HepG2 (cell line): Measurements from ENCODE around the gene EIF5A. TPM values are rescaled to one million over a fixed set of nuclear protein-coding genes. Genes with fewer than 3 reads are reported as not detected.

Source experiments
- CC2D1A ChIP-seq: sonication (generic); formaldehyde crosslinking; IDR thresholded peaks from 2 replicates; pipeline ENCODE4 v1.8.1; 2023; ENCODE audit warnings: mild to moderate bottlenecking, missing genetic modification reagents
- DNMT3B ChIP-seq: conservative IDR thresholded peaks from 2 replicates; pipeline ENCODE4 v1.6.1; 2016; ENCODE audit warnings: missing biosample characterization, control low read depth
- JUNB ChIP-seq: sonication (generic); formaldehyde crosslinking; IDR thresholded peaks from 2 replicates; pipeline ENCODE4 v1.8.0; 2022; ENCODE audit warnings: missing genetic modification reagents, mild to moderate bottlenecking, borderline replicate concordance
- KLF16 ChIP-seq, 2 experiments: sonication (generic) in 1 of 2; formaldehyde crosslinking in 1 of 2; IDR thresholded peaks; 2 replicates each; pipeline versions ENCODE4 v1.6.1 to v1.8.0; 2016 to 2023; ENCODE audit warnings: missing genetic modification reagents in 2 of 2, missing compliant biosample characterization in 1 of 2
- NR2C2 ChIP-seq: sonication (generic); formaldehyde crosslinking; IDR thresholded peaks from 2 replicates; pipeline ENCODE4 v1.4.0; 2020; ENCODE audit warnings: missing genetic modification reagents, mild to moderate bottlenecking, moderate library complexity, borderline replicate concordance
- RXRA ChIP-seq: sonication (generic); formaldehyde crosslinking; IDR thresholded peaks from 2 replicates; pipeline ENCODE4 v1.5.1; 2020; ENCODE audit warnings: missing genetic modification reagents
- SMARCC2 ChIP-seq: fragments of 450-650 bp; IDR thresholded peaks from 2 replicates; pipeline ENCODE4 v1.6.1; 2017; ENCODE audit warnings: antibody characterized with exemption, mild to moderate bottlenecking
- SP5 ChIP-seq: IDR thresholded peaks from 2 replicates; pipeline ENCODE4 v1.6.1; 2016; ENCODE audit warnings: low read depth, borderline replicate concordance
- TARDBP ChIP-seq: sonication (generic); formaldehyde crosslinking; IDR thresholded peaks from 2 replicates; pipeline ENCODE4 v1.8.0; 2022; ENCODE audit warnings: mild to moderate bottlenecking, missing genetic modification reagents
- ZBTB46 ChIP-seq: sonication (generic); formaldehyde crosslinking; IDR thresholded peaks from 2 replicates; pipeline ENCODE4 v1.4.0; 2020; ENCODE audit warnings: mild to moderate bottlenecking, missing genetic modification reagents, borderline replicate concordance
- ZBTB7B ChIP-seq: sonication (generic); formaldehyde crosslinking; IDR thresholded peaks from 2 replicates; pipeline ENCODE4 v1.4.0; 2020; ENCODE audit warnings: missing genetic modification reagents
- ZFX ChIP-seq: sonication (generic); formaldehyde crosslinking; IDR thresholded peaks from 2 replicates; pipeline ENCODE4 v1.4.0; 2020; ENCODE audit warnings: mild to moderate bottlenecking, low read depth, missing genetic modification reagents, moderate library complexity
- ZMYM4 ChIP-seq: sonication (generic); formaldehyde crosslinking; IDR thresholded peaks from 2 replicates; pipeline ENCODE4 v1.8.1; 2023; ENCODE audit warnings: mild to moderate bottlenecking, missing genetic modification reagents
- polyA plus RNA-seq, 8 experiments: library from polyadenylated mRNA; depleted of rRNA in 3 of 8; stranded (reverse) in 7 of 8; unstranded in 1 of 8; fragments of >200 nt; fragmentation: Illumina TruSeq in 4 of 8; extraction: Trizol in 4 of 8; gene quantifications; 2 replicates each; pipeline versions ENCODE4 v1.2.1 to v1.2.3, GENCODE V29; 2011 to 2016; ENCODE audit warnings: low read depth in 4 of 8, missing spikeins in 1 of 8, mixed read lengths in 1 of 8; ENCODE audit not compliant: insufficient read depth in 1 of 8
- total RNA-seq, 5 experiments: library from RNA; depleted of rRNA; stranded (reverse); fragments of >200 nt; fragmentation: Illumina TruSeq; extraction: Trizol; gene quantifications; 2 replicates each; pipeline ENCODE4 v1.2.3, GENCODE V29; 2016; ENCODE audit warnings: low read depth in 1 of 5
- TF ChIP-seq, protein P1 (sequence below): sonication (generic); formaldehyde crosslinking; IDR thresholded peaks from 2 replicates; pipeline ENCODE4 v1.4.0; 2020; ENCODE audit warnings: missing genetic modification reagents
- TF ChIP-seq, protein P2 (sequence below): sonication (generic); formaldehyde crosslinking; IDR thresholded peaks from 2 replicates; pipeline ENCODE4 v1.8.0; 2022; ENCODE audit warnings: missing genetic modification reagents, mild to moderate bottlenecking, moderate library complexity, borderline replicate concordance
- TF ChIP-seq, protein P3 (sequence below), 2 experiments: sonication (generic) in 1 of 2; formaldehyde crosslinking in 1 of 2; IDR thresholded peaks; 2 replicates each; pipeline versions ENCODE4 v1.6.1 to v1.9.0; 2014 to 2022; ENCODE audit warnings: antibody characterized with exemption in 1 of 2, borderline replicate concordance in 1 of 2, inconsistent platforms in 1 of 2, low read depth in 1 of 2, missing genetic modification reagents in 1 of 2

EIF5A gene
- total and polyA plus RNA-seq, 2 of the 13 experiments (the other 11 are each of a cell fraction or from before 2014, with no cell fraction given): 319 to 337 TPM

GRCh38 chr17:7281074-7281952 lies 26.1 kb upstream of the EIF5A start, which contains the start of gene SLC2A4 (continued):
- TF ChIP-seq, protein P1, sequence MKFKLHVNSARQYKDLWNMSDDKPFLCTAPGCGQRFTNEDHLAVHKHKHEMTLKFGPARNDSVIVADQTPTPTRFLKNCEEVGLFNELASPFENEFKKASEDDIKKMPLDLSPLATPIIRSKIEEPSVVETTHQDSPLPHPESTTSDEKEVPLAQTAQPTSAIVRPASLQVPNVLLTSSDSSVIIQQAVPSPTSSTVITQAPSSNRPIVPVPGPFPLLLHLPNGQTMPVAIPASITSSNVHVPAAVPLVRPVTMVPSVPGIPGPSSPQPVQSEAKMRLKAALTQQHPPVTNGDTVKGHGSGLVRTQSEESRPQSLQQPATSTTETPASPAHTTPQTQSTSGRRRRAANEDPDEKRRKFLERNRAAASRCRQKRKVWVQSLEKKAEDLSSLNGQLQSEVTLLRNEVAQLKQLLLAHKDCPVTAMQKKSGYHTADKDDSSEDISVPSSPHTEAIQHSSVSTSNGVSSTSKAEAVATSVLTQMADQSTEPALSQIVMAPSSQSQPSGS (CRISPR knock-in tag): no peak
- no peak for TF ChIP-seq DNMT3B (CRISPR knock-in tag)
- TF ChIP-seq JUNB: no peak
- no peak for TF ChIP-seq ZBTB7B (CRISPR knock-in tag)
- TF ChIP-seq, protein P2, sequence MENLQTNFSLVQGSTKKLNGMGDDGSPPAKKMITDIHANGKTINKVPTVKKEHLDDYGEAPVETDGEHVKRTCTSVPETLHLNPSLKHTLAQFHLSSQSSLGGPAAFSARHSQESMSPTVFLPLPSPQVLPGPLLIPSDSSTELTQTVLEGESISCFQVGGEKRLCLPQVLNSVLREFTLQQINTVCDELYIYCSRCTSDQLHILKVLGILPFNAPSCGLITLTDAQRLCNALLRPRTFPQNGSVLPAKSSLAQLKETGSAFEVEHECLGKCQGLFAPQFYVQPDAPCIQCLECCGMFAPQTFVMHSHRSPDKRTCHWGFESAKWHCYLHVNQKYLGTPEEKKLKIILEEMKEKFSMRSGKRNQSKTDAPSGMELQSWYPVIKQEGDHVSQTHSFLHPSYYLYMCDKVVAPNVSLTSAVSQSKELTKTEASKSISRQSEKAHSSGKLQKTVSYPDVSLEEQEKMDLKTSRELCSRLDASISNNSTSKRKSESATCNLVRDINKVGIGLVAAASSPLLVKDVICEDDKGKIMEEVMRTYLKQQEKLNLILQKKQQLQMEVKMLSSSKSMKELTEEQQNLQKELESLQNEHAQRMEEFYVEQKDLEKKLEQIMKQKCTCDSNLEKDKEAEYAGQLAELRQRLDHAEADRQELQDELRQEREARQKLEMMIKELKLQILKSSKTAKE (CRISPR knock-in tag): no peak
- no peak for TF ChIP-seq CC2D1A (CRISPR knock-in tag)
- TF ChIP-seq SMARCC2: no peak
- no peak; the same call in 1 of the 2 replicates for TF ChIP-seq ZFX
- TF ChIP-seq, protein P3, sequence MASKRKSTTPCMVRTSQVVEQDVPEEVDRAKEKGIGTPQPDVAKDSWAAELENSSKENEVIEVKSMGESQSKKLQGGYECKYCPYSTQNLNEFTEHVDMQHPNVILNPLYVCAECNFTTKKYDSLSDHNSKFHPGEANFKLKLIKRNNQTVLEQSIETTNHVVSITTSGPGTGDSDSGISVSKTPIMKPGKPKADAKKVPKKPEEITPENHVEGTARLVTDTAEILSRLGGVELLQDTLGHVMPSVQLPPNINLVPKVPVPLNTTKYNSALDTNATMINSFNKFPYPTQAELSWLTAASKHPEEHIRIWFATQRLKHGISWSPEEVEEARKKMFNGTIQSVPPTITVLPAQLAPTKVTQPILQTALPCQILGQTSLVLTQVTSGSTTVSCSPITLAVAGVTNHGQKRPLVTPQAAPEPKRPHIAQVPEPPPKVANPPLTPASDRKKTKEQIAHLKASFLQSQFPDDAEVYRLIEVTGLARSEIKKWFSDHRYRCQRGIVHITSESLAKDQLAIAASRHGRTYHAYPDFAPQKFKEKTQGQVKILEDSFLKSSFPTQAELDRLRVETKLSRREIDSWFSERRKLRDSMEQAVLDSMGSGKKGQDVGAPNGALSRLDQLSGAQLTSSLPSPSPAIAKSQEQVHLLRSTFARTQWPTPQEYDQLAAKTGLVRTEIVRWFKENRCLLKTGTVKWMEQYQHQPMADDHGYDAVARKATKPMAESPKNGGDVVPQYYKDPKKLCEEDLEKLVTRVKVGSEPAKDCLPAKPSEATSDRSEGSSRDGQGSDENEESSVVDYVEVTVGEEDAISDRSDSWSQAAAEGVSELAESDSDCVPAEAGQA (IDR thresholded peaks at IDR 0.05; ENCODE audit: low read depth): no peak
- TF ChIP-seq, protein P3 (CRISPR knock-in tag; IDR thresholded peaks at IDR 0.05; ENCODE audit: borderline replicate concordance): no peak
- TF ChIP-seq RXRA: peak; percentile 4; the same call in 1 of the 2 replicates
- TF ChIP-seq ZMYM4 (CRISPR knock-in tag): no peak
- no peak for TF ChIP-seq TARDBP (CRISPR knock-in tag)
- TF ChIP-seq KLF16 (CRISPR knock-in tag; IDR thresholded peaks at IDR 0.05): no peak
- TF ChIP-seq NR2C2 (CRISPR knock-in tag): no peak
- TF ChIP-seq SP5 (CRISPR knock-in tag): no peak; the same call in 1 of the 2 replicates
- no peak for TF ChIP-seq ZBTB46
